G401 (cell line): ENCODE measurements around the gene SCN4B. TPM values are rescaled to one million over a fixed set of nuclear protein-coding genes. Genes with fewer than 3 reads are reported as not detected.

ENCODE experiments used
- DNase-seq: peaks from one replicate; pipeline ENCODE4 v3.0.0-alpha.2; 2015; ENCODE audit warnings: low spot score
- in situ Hi-C: cut with HindIII; loops from 2 replicates; pipeline ENCODE4 v1.10.0; 2016; ENCODE audit warnings: low sequenced_read_pairs, mixed read lengths
- total RNA-seq: library from RNA; depleted of rRNA; stranded (reverse); fragments of >200 nt; shearing (Covaris generic); gene quantifications from 2 replicates; pipeline ENCODE4 v1.2.3, GENCODE V29; 2014; rRNA removed

Gene SCN4B
- total RNA-seq, 1 experiment from 2014 or later: not detected

DNA sequence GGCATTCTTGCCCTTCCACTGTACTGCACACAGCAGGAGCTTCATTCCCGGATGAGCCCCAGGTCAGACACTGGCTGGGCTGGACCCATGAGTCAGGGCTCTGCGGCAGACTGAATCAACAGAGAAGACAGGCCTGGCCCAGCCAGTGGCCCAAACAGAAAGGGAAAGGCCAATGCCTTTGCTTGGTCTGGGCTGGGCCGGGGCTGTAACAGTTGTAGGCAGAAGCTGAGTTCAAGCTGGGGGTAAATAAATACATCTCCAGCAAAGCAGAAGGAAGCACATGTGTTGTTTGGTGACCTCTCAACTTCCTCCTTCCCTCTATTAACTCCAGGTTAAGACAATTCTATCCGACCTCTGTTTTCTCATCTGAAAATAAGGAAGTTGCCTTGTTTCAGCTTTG lies 64.1 kb downstream of the SCN4B start:
- no peak for DNase-seq
- in situ Hi-C loops: no loop called here

GRCh38 chr11:118087931-118088330 lies 64.7 kb downstream of the SCN4B start:
- in situ Hi-C loops: no loop called here
- no peak for DNase-seq

DNA sequence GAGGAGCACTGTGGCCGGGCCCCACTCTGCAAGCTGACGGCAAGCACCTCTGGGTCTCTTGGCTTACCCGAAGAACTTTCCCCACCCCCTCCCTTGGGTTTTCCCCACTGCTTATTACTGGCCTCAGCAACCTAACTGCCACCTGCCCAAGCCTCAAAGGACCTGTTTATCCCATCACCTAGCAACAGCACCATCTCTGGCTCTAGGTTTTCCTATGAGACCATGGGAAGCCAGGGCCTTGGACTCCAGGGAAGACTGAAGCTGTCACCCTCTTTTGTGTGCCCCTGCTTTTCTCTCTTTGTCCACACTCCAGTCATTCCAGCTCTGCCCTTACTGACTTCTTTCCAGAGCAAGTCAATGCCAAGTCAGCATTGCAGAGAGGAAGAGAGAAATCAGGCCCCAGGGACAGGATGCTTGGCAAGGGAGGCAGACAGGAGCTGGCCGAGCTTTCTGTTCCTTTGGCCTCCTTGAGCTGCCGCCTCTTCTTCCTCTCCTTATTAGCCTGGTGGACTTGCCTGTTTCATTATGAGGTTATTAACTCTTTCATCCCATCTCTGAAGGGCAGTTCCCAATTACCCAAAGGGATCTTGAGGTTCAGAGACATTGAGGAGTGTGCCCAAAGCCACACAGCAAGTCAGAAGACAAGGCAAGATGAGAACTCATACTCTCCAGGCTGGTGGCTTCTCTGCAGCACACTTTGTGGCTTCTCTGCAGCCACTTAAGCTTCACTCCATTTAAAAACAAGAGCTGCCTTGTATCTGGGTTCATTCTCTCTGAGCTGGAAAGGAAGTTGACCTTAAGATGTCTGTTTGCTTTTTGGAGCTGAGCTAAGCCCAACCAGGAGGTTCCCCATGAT lies 65.5 kb downstream of the SCN4B start, which contains the start of gene SMIM35:
SMIM35 (minus strand) TSS at position 51 of the 856 bp plus-strand sequence. CDS start 206 bp downstream, outside the sequence.
- no peak for DNase-seq
- in situ Hi-C loops: no loop called here

- no peak for DNase-seq
- in situ Hi-C loops: no loop called here
These were observed 68.0 kb downstream of the SCN4B start for GRCh38 chr11:118084656-118085055.

GRCh38 chr11:118084247-118084646 lies 68.4 kb downstream of the SCN4B start:
- in situ Hi-C loops: no loop called here
- no peak for DNase-seq

Other genes starting within 250 kb of the SCN4B start
- gene TMPRSS13, start 223.4 kb downstream of the SCN4B start, total RNA-seq: not detected in 2 replicates
- gene IL10RA, start 166.4 kb downstream of the SCN4B start, total RNA-seq: not detected in 2 replicates
- gene TMPRSS4, start 75.7 kb downstream of the SCN4B start, total RNA-seq: not detected in 2 replicates
- not detected in 2 replicates for gene SMIM35, start 65.9 kb downstream of the SCN4B start, total RNA-seq
- gene SCN2B, start 23.8 kb upstream of the SCN4B start, total RNA-seq: 0.10 TPM in 1 of 2 replicates, not detected in the other
- gene JAML, start 72.2 kb upstream of the SCN4B start, total RNA-seq: not detected in 2 replicates
- not detected in 2 replicates for gene MPZL3, start 99.5 kb upstream of the SCN4B start, total RNA-seq
- not detected in 2 replicates for gene MPZL2, start 111.5 kb upstream of the SCN4B start, total RNA-seq
- gene CD3E, start 151.9 kb upstream of the SCN4B start, total RNA-seq: not detected in 2 replicates
- gene CD3D, start 189.9 kb upstream of the SCN4B start, total RNA-seq: not detected in 2 replicates
- not detected in 2 replicates for gene CD3G, start 191.5 kb upstream of the SCN4B start, total RNA-seq
- 24.3 and 35.0 TPM in 2 replicates for gene UBE4A, start 206.8 kb upstream of the SCN4B start, total RNA-seq
- gene ATP5MG, start 248.8 kb upstream of the SCN4B start, total RNA-seq: 146 and 244 TPM in 2 replicates